Naive thymus-derived CD8-positive, alpha-beta T cell (primary cell): ENCODE results near the gene LRRC71. TPM values are rescaled to one million over a fixed set of nuclear protein-coding genes. Genes with fewer than 3 reads are reported as not detected.

Source experiments
- ATAC-seq, 2 donors: fragments of 150-1000 bp; cut with Tn5 transposase in 1 of 2; sonication (Bioruptor Pico), chemical (Tn5 transposase) in 1 of 2; 1 replicate in 1 of 2; 2 replicates in 1 of 2; pipeline ENCODE4 v1.10.0; 2021; ENCODE audit warnings: mild to moderate bottlenecking in 2 of 2, moderate library complexity in 2 of 2
- POLR2A ChIA-PET: fragments of 350-600 bp; sonication (Branson Sonifier 250); formaldehyde crosslinking; loops from one replicate; lab custom pipeline; 2021; ENCODE audit warnings: antibody characterized with exemption; lab: Charles Lee
- DNase-seq, 10 donors: peaks; one replicate each; pipeline versions ENCODE4 v3.0.0 to v3.0.0-alpha.2; 2020 to 2022
- H3K27ac Mint-ChIP-seq, 10 donors: one replicate each; pipeline ENCODE4 v1.8.0; 2020 to 2022; ENCODE audit warnings: mild to moderate bottlenecking in 10 of 10, mixed read lengths in 10 of 10, moderate library complexity in 4 of 10, inconsistent platforms in 1 of 10
- H3K27me3 Mint-ChIP-seq, 5 donors: one replicate each; pipeline ENCODE4 v1.8.0; 2021 to 2022; ENCODE audit warnings: mixed read lengths in 5 of 5
- H3K36me3 Mint-ChIP-seq, 3 donors: one replicate each; pipeline ENCODE4 v1.8.0; 2020 to 2022; ENCODE audit warnings: mixed read lengths in 3 of 3, mild to moderate bottlenecking in 2 of 3, inconsistent platforms in 1 of 3
- H3K4me1 Mint-ChIP-seq, 4 donors: one replicate each; pipeline ENCODE4 v1.8.0; 2021 to 2022; ENCODE audit warnings: mixed read lengths in 4 of 4
- H3K4me3 Mint-ChIP-seq, 10 donors: one replicate each; pipeline ENCODE4 v1.8.0; 2020 to 2022; ENCODE audit warnings: mild to moderate bottlenecking in 10 of 10, mixed read lengths in 10 of 10, moderate library complexity in 6 of 10, inconsistent platforms in 1 of 10
- H3K9me3 Mint-ChIP-seq, 9 donors: one replicate each; pipeline ENCODE4 v1.8.0; 2020 to 2022; ENCODE audit warnings: mixed read lengths in 9 of 9, mild to moderate bottlenecking in 3 of 9, inconsistent platforms in 1 of 9, moderate library complexity in 1 of 9
- microRNA-seq: library from miRNA; unstranded; fragments of <30 nt; microRNA quantifications from one replicate; pipeline ENCODE4 v1.2.0, GENCODE V29; 2022; ENCODE audit warnings: borderline microRNAs expressed
- polyA plus RNA-seq, 3 donors: library from polyadenylated mRNA; unstranded; fragments of 300-500 nt; fragmentation: Illumina TruSeq; gene quantifications; one replicate each; pipeline ENCODE4 v1.2.3, GENCODE V29; 2021
- total RNA-seq, 8 experiments: library from RNA in 2 of 8; stranded (reverse) in 2 of 8; gene quantifications; one replicate each; pipeline ENCODE4 v1.2.3 and lab custom pipeline; 2021 to 2026

The LRRC71 gene
- total and polyA plus RNA-seq, 5 experiments from 2014 or later, result not detected

DNA sequence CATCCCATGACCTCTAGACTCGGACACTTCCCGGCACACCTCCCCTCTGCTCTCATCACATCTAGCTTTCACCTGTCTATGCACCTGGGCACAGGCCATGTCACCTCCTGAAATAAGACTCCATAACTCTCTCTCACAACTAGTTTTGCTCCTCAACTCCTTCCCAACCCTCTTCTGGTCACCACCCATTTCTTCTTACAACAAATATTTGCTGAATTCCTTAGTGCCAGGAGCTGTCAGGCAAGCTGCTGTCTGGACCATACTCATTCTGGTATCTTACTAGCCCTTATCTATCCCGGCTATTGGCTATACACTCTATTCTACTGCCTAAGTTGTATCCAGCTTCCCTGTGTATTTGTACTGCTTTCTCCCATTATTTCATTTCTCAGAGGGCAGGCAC lies 49.1 kb downstream of the LRRC71 start:
- H3K9me3 Mint-ChIP-seq, result peaks cover 0 to under 1% (median 0%) of the 10 kb centered on the region in 9 donors
- H3K36me3 Mint-ChIP-seq, result no peaks in the 10 kb centered on the region
- peak overlapping the region in 1 of 10 donors; percentile 43 for H3K27ac Mint-ChIP-seq
- ATAC-seq, result no peak
- H3K27me3 Mint-ChIP-seq, result peaks cover 0 to 10% (median 5%) of the 10 kb centered on the region in 5 donors
- no peak overlapping the region for H3K4me3 Mint-ChIP-seq
- no peak for DNase-seq
- peaks cover under 1 to 2% (median 1%) of the 10 kb centered on the region in 4 donors for H3K4me1 Mint-ChIP-seq
- POLR2A ChIA-PET, result interaction anchor here (0.7 kb wide), 1 partner anchor 59 kb away, joined by 3 read pairs; no protein-coding TSS in a partner anchor

DNA sequence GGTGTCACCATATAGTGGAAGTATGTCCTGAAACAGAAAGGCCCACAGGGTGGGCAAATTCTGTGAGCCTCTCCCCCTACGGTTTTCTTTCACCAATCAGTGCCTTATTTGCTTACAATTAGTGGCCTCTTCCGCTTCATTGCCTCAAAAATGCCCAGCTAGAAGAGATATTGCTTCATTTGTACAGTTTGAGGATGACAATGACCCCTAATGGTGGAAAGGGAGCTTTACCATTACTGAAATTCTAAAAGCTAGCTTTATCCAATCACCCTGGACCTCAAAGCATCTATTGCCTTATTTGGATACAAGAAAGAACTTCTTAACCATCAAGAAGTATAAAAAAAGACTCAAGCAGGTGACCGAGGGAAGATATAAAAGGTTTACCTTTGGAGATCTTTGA lies 49.6 kb downstream of the LRRC71 start:
- Mint-ChIP-seq H3K36me3 (no peaks in the 10 kb centered on the region), H3K27me3 (peaks cover 0 to 10% (median 8%) of the 10 kb centered on the region in 5 donors), H3K9me3 (no peaks in the 10 kb centered on the region), H3K4me3 (no peak overlapping the region), H3K4me1 (peaks cover 0 to 2% (median 0%) of the 10 kb centered on the region in 4 donors), H3K27ac (peak overlapping the region in 1 of 10 donors; percentile 43)
- ATAC-seq, result no peak
- peak in 2 of 10 donors; percentile 13 to 24 for DNase-seq
- POLR2A ChIA-PET, result no interaction called here

DNA sequence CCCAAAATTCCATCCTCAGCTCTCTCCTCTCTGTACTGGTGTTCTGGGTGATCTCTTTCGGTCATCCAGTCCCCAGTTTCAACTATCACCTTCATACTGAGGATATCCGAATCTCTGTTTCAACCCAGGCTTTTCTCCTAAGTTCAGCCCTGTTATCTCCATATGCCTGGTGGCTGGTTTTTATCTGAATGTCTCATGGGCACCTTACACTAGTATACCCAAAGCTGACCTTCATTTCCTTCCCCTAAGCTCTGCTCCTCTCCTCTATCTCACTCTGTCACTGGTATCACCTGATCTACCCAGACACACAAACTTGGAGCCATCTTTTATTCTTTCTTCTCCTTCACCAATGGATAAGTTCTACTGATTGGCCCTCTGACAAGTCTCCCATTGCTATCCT lies 53.0 kb downstream of the LRRC71 start:
- ATAC-seq (no peak), DNase-seq (no peak)
- POLR2A ChIA-PET, result no interaction called here
- Mint-ChIP-seq H3K27ac (no peak overlapping the region), H3K4me1 (no peaks in the 10 kb centered on the region), H3K36me3 (no peaks in the 10 kb centered on the region), H3K9me3 (no peaks in the 10 kb centered on the region), H3K4me3 (no peak overlapping the region), H3K27me3 (peaks cover 5 to 22% (median 12%) of the 10 kb centered on the region in 5 donors)

DNA sequence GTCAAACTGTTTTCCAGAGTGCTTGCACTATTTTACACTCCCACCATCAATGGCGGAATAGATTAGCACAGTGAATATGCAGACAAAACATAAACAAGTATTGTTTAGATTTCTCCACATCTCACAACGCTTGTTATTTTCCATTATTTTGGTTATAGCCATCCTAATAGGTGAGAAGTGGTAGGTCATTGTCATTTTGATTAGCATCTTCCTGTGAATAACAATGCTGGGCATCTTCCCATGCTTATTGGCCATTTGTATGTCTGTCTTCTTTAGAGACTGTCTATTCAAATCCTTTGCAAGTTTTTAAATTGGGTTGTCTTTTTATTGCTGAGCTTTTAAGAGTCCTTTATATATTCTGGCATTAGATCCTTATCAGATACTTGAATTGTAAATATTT lies 54.7 kb downstream of the LRRC71 start:
- H3K27ac Mint-ChIP-seq, result no peak overlapping the region
- POLR2A ChIA-PET, result no interaction called here
- no peak overlapping the region for H3K4me3 Mint-ChIP-seq
- H3K36me3 Mint-ChIP-seq, result no peaks in the 10 kb centered on the region
- DNase-seq (no peak), ATAC-seq (no peak)
- H3K9me3 Mint-ChIP-seq, result no peaks in the 10 kb centered on the region
- H3K4me1 Mint-ChIP-seq, result no peaks in the 10 kb centered on the region
- H3K27me3 Mint-ChIP-seq, result peaks cover 8 to 29% (median 26%) of the 10 kb centered on the region in 5 donors

DNA sequence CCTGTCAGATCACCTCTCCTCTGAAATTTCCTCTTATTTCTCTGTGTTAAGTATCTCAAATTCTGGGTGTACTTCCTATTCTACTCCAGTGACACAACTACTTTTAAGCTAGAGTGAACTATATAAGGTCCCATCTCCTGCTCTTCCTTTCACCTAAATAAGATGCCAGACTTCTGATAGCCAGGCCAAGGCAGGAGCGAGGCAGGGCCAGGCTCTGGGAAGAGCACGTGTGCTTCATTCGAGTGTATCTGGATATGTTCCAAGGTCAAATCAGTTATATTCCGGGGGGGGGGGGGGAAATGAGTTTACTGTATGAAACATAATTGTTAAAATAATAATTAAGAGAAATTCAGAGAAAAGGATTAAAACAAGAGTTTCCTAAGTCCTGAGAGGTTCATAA lies 60.1 kb downstream of the LRRC71 start:
- H3K36me3 Mint-ChIP-seq, result no peaks in the 10 kb centered on the region
- ATAC-seq (no peak), DNase-seq (no peak)
- H3K27ac Mint-ChIP-seq, result no peak overlapping the region
- no peaks in the 10 kb centered on the region for H3K4me1 Mint-ChIP-seq
- H3K9me3 Mint-ChIP-seq, result no peaks in the 10 kb centered on the region
- peaks cover 12 to 52% (median 29%) of the 10 kb centered on the region in 5 donors for H3K27me3 Mint-ChIP-seq
- POLR2A ChIA-PET, result no interaction called here
- no peak overlapping the region for H3K4me3 Mint-ChIP-seq

Small RNA genes lying within 50 kb of the gene (microRNA-seq; reads per million reads assigned to microRNA genes)
- not detected for gene MIR765

Other genes with a start within 250 kb of the LRRC71 start
- gene NES, start 243.2 kb upstream of the LRRC71 start, total RNA-seq, result not detected
- not detected for gene NES, start 243.2 kb upstream of the LRRC71 start, polyA plus RNA-seq
- gene CRABP2, start 215.0 kb upstream of the LRRC71 start, total RNA-seq, result 1 to 10 TPM in 1 of 2 experiments, under 1 TPM in 1; 0.44 to 2.9 TPM
- gene CRABP2, start 215.0 kb upstream of the LRRC71 start, polyA plus RNA-seq, result not detected
- 10 to 100 TPM; 33.6 to 39.3 TPM for gene METTL25B, start 192.2 kb upstream of the LRRC71 start, total RNA-seq
- 1 to 10 TPM; 2.3 to 6.7 (median 5.6) TPM for gene METTL25B, start 192.2 kb upstream of the LRRC71 start, polyA plus RNA-seq
- 10 to 100 TPM; 45.0 to 50.3 TPM for gene ISG20L2, start 191.9 kb upstream of the LRRC71 start, total RNA-seq
- gene ISG20L2, start 191.9 kb upstream of the LRRC71 start, polyA plus RNA-seq, result 10 to 100 TPM; 20.0 to 23.4 (median 20.7) TPM
- 10 to 100 TPM; 49.7 to 56.9 TPM for gene MRPL24, start 179.5 kb upstream of the LRRC71 start, total RNA-seq
- 100 to 1,000 TPM in 2 of 3 donors, 10 to 100 TPM in 1; 98.6 to 109 (median 103) TPM for gene MRPL24, start 179.5 kb upstream of the LRRC71 start, polyA plus RNA-seq
- gene HDGF, start 169.0 kb upstream of the LRRC71 start, total RNA-seq, result 100 to 1,000 TPM in 1 of 2 experiments, 10 to 100 TPM in 1; 95.4 to 103 TPM
- gene HDGF, start 169.0 kb upstream of the LRRC71 start, polyA plus RNA-seq, result 10 to 100 TPM; 25.0 to 50.1 (median 41.3) TPM
- 10 to 100 TPM; 59.5 to 64.0 TPM for gene PRCC, start 153.1 kb upstream of the LRRC71 start, total RNA-seq
- gene PRCC, start 153.1 kb upstream of the LRRC71 start, polyA plus RNA-seq, result 10 to 100 TPM; 22.9 to 55.7 (median 39.9) TPM
- 10 to 100 TPM; 24.3 to 24.7 TPM for gene SH2D2A, start 103.8 kb upstream of the LRRC71 start, total RNA-seq
- gene SH2D2A, start 103.8 kb upstream of the LRRC71 start, polyA plus RNA-seq, result 10 to 100 TPM; 23.6 to 31.5 (median 25.6) TPM
- gene INSRR, start 61.5 kb upstream of the LRRC71 start, total RNA-seq, result not detected
- not detected for gene INSRR, start 61.5 kb upstream of the LRRC71 start, polyA plus RNA-seq
- not detected for gene NTRK1, start 59.8 kb upstream of the LRRC71 start, total RNA-seq
- under 1 TPM in 2 of 3 donors, not detected in 1; 0.14 to 0.25 TPM for gene NTRK1, start 59.8 kb upstream of the LRRC71 start, polyA plus RNA-seq
- gene PEAR1, start 26.9 kb upstream of the LRRC71 start, total RNA-seq, result under 1 TPM in 1 of 2 experiments, not detected in 1; 0.11 TPM
- not detected for gene PEAR1, start 26.9 kb upstream of the LRRC71 start, polyA plus RNA-seq
- 10 to 100 TPM; 34.8 to 35.3 TPM for gene ARHGEF11, start 125.1 kb downstream of the LRRC71 start, total RNA-seq
- 10 to 100 TPM in 1 of 3 donors, 1 to 10 TPM in 2; 4.5 to 15.8 (median 9.9) TPM for gene ARHGEF11, start 125.1 kb downstream of the LRRC71 start, polyA plus RNA-seq
- gene ETV3L, start 179.2 kb downstream of the LRRC71 start, total RNA-seq, result not detected
- gene ETV3L, start 179.2 kb downstream of the LRRC71 start, polyA plus RNA-seq, result not detected
- gene ETV3, start 217.8 kb downstream of the LRRC71 start, total RNA-seq, result 10 to 100 TPM; 26.6 to 29.8 TPM
- gene ETV3, start 217.8 kb downstream of the LRRC71 start, polyA plus RNA-seq, result 10 to 100 TPM in 1 of 3 donors, 1 to 10 TPM in 2; 3.5 to 16.4 (median 7.0) TPM